A673 (cell line): ENCODE data around the gene SLCO1B1. TPM values are rescaled to one million over a fixed set of nuclear protein-coding genes. Genes with fewer than 3 reads are reported as not detected.

Experiments used
- BruUV-seq: library from RNA; stranded (reverse); fragments of 400-500 nt; replicated peaks from 2 replicates; lab custom pipeline; 2021; lab: Mats Ljungman, UMichigan
- CTCF ChIA-PET: fragments of 300-600 bp; sonication (Branson Sonifier 250); formaldehyde crosslinking; loops from one replicate; lab custom pipeline; 2022; ENCODE audit warnings: antibody characterized with exemption; lab: Charles Lee
- POLR2A ChIA-PET: fragments of 300-600 bp; sonication (Branson Sonifier 250); formaldehyde crosslinking; loops from one replicate; lab custom pipeline; 2022; ENCODE audit warnings: antibody characterized with exemption; ENCODE audit not compliant: low non-redundant PET; lab: Charles Lee
- DNase-seq: peaks from one replicate; pipeline ENCODE4 v3.0.0-alpha.2; 2015; ENCODE audit warnings: low spot score
- H3K27ac ChIP-seq: fragments of 200-600 bp; sonication (generic); 2 replicates; pipeline ENCODE4 v1.5.1; 2016; ENCODE audit warnings: mixed run types, low read depth, mild to moderate bottlenecking, mixed read lengths, antibody characterized with exemption, low read length; ENCODE audit not compliant: poor library complexity, severe bottlenecking
- H3K27me3 ChIP-seq: fragments of 200-600 bp; sonication (generic); replicated peaks from 2 replicates; pipeline ENCODE4 v1.6.1; 2017; ENCODE audit warnings: mixed run types, low read depth, mild to moderate bottlenecking, mixed read lengths, antibody characterized with exemption, low read length; ENCODE audit not compliant: insufficient read depth, poor library complexity
- H3K36me3 ChIP-seq: fragments of 200-600 bp; sonication (generic); 2 replicates; pipeline ENCODE4 v1.6.1; 2016; ENCODE audit warnings: mixed run types, mild to moderate bottlenecking, mixed read lengths, antibody characterized with exemption, low read length; ENCODE audit not compliant: insufficient read depth, poor library complexity, severe bottlenecking
- H3K4me1 ChIP-seq: fragments of 200-600 bp; sonication (generic); 2 replicates; pipeline ENCODE4 v1.6.1; 2017; ENCODE audit warnings: mixed run types, mild to moderate bottlenecking, mixed read lengths, antibody characterized with exemption, low read length; ENCODE audit not compliant: insufficient read depth, poor library complexity, severe bottlenecking
- H3K4me3 ChIP-seq: fragments of 200-600 bp; sonication (generic); 2 replicates; pipeline ENCODE4 v1.5.1; 2016; ENCODE audit warnings: low read depth, mixed run types, mild to moderate bottlenecking, mixed read lengths, low read length; ENCODE audit not compliant: poor library complexity, severe bottlenecking
- H3K9me3 ChIP-seq: fragments of 200-600 bp; sonication (generic); 2 replicates; pipeline ENCODE4 v1.6.1; 2016; ENCODE audit warnings: mixed run types, low read depth, mild to moderate bottlenecking, mixed read lengths, antibody characterized with exemption, low read length; ENCODE audit not compliant: poor library complexity, severe bottlenecking
- CTCF ChIP-seq: fragments of 300-800, 200-600 bp; sonication (generic); conservative IDR thresholded peaks from 2 replicates; pipeline ENCODE4 v1.5.1; 2017; ENCODE audit warnings: low read depth, mild to moderate bottlenecking, antibody characterized with exemption, low read length, moderate library complexity, mixed read lengths
- EZH2 ChIP-seq: fragments of 200-600 bp; sonication (generic); IDR thresholded peaks from 2 replicates; pipeline ENCODE4 v1.6.1; 2017; ENCODE audit warnings: borderline replicate concordance, low read depth, mild to moderate bottlenecking, mixed read lengths, antibody characterized with exemption, low read length; ENCODE audit not compliant: poor library complexity, severe bottlenecking
- intact Hi-C: fragments of 100-400 bp; cut with micrococcal nuclease; formaldehyde crosslinking; loops from one replicate; pipeline ENCODE4 v1.10.0; 2022; ENCODE audit not compliant: unreplicated experiment
- total RNA-seq: library from RNA; stranded (reverse); gene quantifications from 2 replicates; pipeline ENCODE4 v1.2.3, GENCODE V29; 2021

The SLCO1B1 gene
- total RNA-seq, 1 experiment from 2014 or later, result not detected

- intact Hi-C loops, result no loop called here
- TF ChIP-seq EZH2, result no peak
- TF ChIP-seq CTCF, result no peak
- H3K27me3 ChIP-seq, result no peaks in the 10 kb centered on the region
- no peaks in the 10 kb centered on the region for H3K9me3 ChIP-seq
- H3K27ac ChIP-seq, result no peak overlapping the region
- no peak for DNase-seq
- no TSS peak for BruUV-seq
- H3K4me1 ChIP-seq, result no peaks in the 10 kb centered on the region
- POLR2A ChIA-PET, result no interaction called here
- no peaks in the 10 kb centered on the region for H3K36me3 ChIP-seq
- no peak overlapping the region for H3K4me3 ChIP-seq
- CTCF ChIA-PET, result no interaction called here
Observed at GRCh38 chr12:21221778-21222177, 90.8 kb downstream of the SLCO1B1 start.

- TF ChIP-seq CTCF (no peak), EZH2 (no peak)
- no TSS peak for BruUV-seq
Observed at GRCh38 chr12:21223930-21224329, 92.9 kb downstream of the SLCO1B1 start.

GRCh38 chr12:21234395-21234794, 103.4 kb downstream of the SLCO1B1 start:
- intact Hi-C loops, result no loop called here
- no peak overlapping the region for H3K4me3 ChIP-seq
- no peaks in the 10 kb centered on the region for H3K36me3 ChIP-seq
- H3K27me3 ChIP-seq, result no peaks in the 10 kb centered on the region
- no peaks in the 10 kb centered on the region for H3K9me3 ChIP-seq
- no peaks in the 10 kb centered on the region for H3K4me1 ChIP-seq
- BruUV-seq, result no TSS peak
- TF ChIP-seq EZH2 (no peak), CTCF (no peak)
- CTCF ChIA-PET, result no interaction called here
- POLR2A ChIA-PET, result no interaction called here
- no peak for DNase-seq
- no peak overlapping the region for H3K27ac ChIP-seq

More at GRCh38 chr12:21223930-21224329, 92.9 kb downstream of the SLCO1B1 start:
- intact Hi-C loops, result no loop called here
- Histone ChIP-seq H3K9me3 (no peaks in the 10 kb centered on the region), H3K36me3 (no peaks in the 10 kb centered on the region), H3K4me3 (no peak overlapping the region), H3K27ac (no peak overlapping the region), H3K27me3 (no peaks in the 10 kb centered on the region), H3K4me1 (no peaks in the 10 kb centered on the region)
- ChIA-PET POLR2A (no interaction called here), CTCF (no interaction called here)
- DNase-seq, result no peak
